ENCODE data around the gene RAB20.
"Not testable (repeated sequence)": the region's sequence is repeated elsewhere in the genome, so short reads cannot be mapped to it uniquely, and the experiment has no call there.

Gene RAB20

GRCh38 chr13:110509478-110509926 is 52.0 kb downstream of the RAB20 start:
- no peak for DNase-seq (ENCODE audit: low spot score)

- DNase-seq (ENCODE audit: low spot score), result no peak
These were observed 53.7 kb downstream of the RAB20 start for GRCh38 chr13:110507678-110508381.

GRCh38 chr13:110506859-110507566 is 54.5 kb downstream of the RAB20 start:
- DNase-seq (ENCODE audit: low spot score), result no peak

GRCh38 chr13:110506396-110506795 is 55.1 kb downstream of the RAB20 start:
- DNase-seq (ENCODE audit: low spot score), result no peak

GRCh38 chr13:110505594-110505993 is 55.9 kb downstream of the RAB20 start:
- no peak for DNase-seq (ENCODE audit: low spot score)

GRCh38 chr13:110503979-110504499 is 57.5 kb downstream of the RAB20 start:
- no peak for DNase-seq (ENCODE audit: low spot score)

GRCh38 chr13:110503037-110503901 is 58.3 kb downstream of the RAB20 start:
- no peak for DNase-seq (ENCODE audit: low spot score)

- no peak for DNase-seq (ENCODE audit: low spot score)
These were observed 60.3 kb downstream of the RAB20 start for GRCh38 chr13:110501188-110501587.

- DNase-seq (ENCODE audit: low spot score), result no peak
These were observed 61.2 kb downstream of the RAB20 start for GRCh38 chr13:110500341-110500740.

GRCh38 chr13:110499621-110500281 is 61.8 kb downstream of the RAB20 start:
- DNase-seq (ENCODE audit: low spot score), result no peak

- DNase-seq (ENCODE audit: low spot score), result no peak
These were observed 62.8 kb downstream of the RAB20 start for GRCh38 chr13:110498765-110499164.

- DNase-seq (ENCODE audit: low spot score), result no peak
These were observed 63.2 kb downstream of the RAB20 start for GRCh38 chr13:110498327-110498726.

GRCh38 chr13:110497896-110498295 is 63.6 kb downstream of the RAB20 start:
- not testable (repeated sequence) for DNase-seq (ENCODE audit: low spot score)

GRCh38 chr13:110497003-110497402 is 64.5 kb downstream of the RAB20 start:
- no peak for DNase-seq (ENCODE audit: low spot score)

- DNase-seq (ENCODE audit: low spot score), result no peak
These were observed 65.2 kb downstream of the RAB20 start for GRCh38 chr13:110496281-110496680.

- no peak for DNase-seq (ENCODE audit: low spot score)
These were observed 65.6 kb downstream of the RAB20 start for GRCh38 chr13:110495881-110496280.

- DNase-seq (ENCODE audit: low spot score), result no peak
These were observed 66.1 kb downstream of the RAB20 start for GRCh38 chr13:110495376-110495775.

- DNase-seq (ENCODE audit: low spot score), result no peak
These were observed 67.9 kb downstream of the RAB20 start for GRCh38 chr13:110493613-110494012.

- no peak for DNase-seq (ENCODE audit: low spot score)
These were observed 68.6 kb downstream of the RAB20 start for GRCh38 chr13:110492679-110493593.

- DNase-seq (ENCODE audit: low spot score), result no peak
These were observed 69.4 kb downstream of the RAB20 start for GRCh38 chr13:110491869-110492678.
